Lower lobe of right lung (tissue), 2 donors: ENCODE results near the gene PRLH. TPM values are rescaled to one million over a fixed set of nuclear protein-coding genes. Genes with fewer than 3 reads are reported as not detected.

Experiments used
- ATAC-seq, 2 donors: fragments of 200-7000 bp; cut with Tn5 transposase; one replicate each; pipeline ENCODE4 v1.9.1; 2020 to 2022; ENCODE audit warnings: mild to moderate bottlenecking in 2 of 2, moderate library complexity in 2 of 2
- DNase-seq: peaks from one replicate; pipeline ENCODE4 v3.0.0-alpha.2; 2020
- H3K27ac ChIP-seq: fragments of 200-600 bp; one replicate; pipeline ENCODE4 v1.8.0; 2022
- H3K27me3 ChIP-seq: fragments of 200-600 bp; one replicate; pipeline ENCODE4 v1.8.0; 2022; ENCODE audit warnings: low read depth
- H3K36me3 ChIP-seq: fragments of 200-600 bp; one replicate; pipeline ENCODE4 v1.8.0; 2022; ENCODE audit warnings: mild to moderate bottlenecking
- H3K4me1 ChIP-seq: fragments of 200-600 bp; one replicate; pipeline ENCODE4 v1.8.0; 2022
- H3K4me3 ChIP-seq: fragments of 200-600 bp; one replicate; pipeline ENCODE4 v1.8.0; 2022; ENCODE audit warnings: mild to moderate bottlenecking
- H3K9me3 ChIP-seq: fragments of 200-600 bp; one replicate; pipeline ENCODE4 v1.8.0; 2022
- intact Hi-C: fragments of 100-400 bp; cut with DNase I; formaldehyde crosslinking; loops from one replicate; pipeline ENCODE4 v1.11.0; 2022
- total RNA-seq: library from RNA; stranded (reverse); fragmentation: NEBNext Ultra II Directional; extraction: Animal tissue kit (Norgen Biotek cat#: 25700); gene quantifications from one replicate; pipeline ENCODE4 v1.2.1, GENCODE V29; 2021
- TF ChIP-seq, protein P1 (sequence below): fragments of 200-600 bp; IDR thresholded peaks from one replicate; pipeline ENCODE4 v1.8.0; 2022; ENCODE audit warnings: antibody characterized with exemption, mild to moderate bottlenecking
- donor health status: DM: no; HTN: yes; CAD: no; lungs with severe emphysema.

PRLH gene
- total RNA-seq, 1 donor from 2014 or later = not detected

DNA sequence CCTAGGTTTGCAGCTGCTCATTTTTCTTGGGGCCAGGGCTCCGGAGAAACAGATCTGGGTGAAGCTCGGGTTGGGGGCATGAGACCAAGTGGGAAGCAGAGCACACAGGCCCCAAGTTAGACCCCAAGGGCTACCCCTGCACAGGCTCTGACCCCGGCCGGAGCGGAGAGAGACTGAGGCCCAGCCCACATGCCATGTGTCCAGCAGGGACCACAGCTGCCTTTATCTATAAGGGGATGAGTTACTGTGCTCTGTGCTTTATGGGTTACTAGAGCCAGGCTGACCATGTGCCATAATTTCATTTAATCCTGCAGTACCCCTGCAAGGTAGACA is 30.3 kb upstream of the PRLH start:
- Histone ChIP-seq H3K4me3 (no peak overlapping the region), H3K27me3 (no peaks in the 10 kb centered on the region), H3K9me3 (no peaks in the 10 kb centered on the region), H3K27ac (no peak overlapping the region), H3K4me1 (peaks cover 17% of the 10 kb centered on the region), H3K36me3 (peaks cover 61% of the 10 kb centered on the region)
- no peak for DNase-seq
- no peak for ATAC-seq
- intact Hi-C loops = no loop called here
- TF ChIP-seq, protein P1, sequence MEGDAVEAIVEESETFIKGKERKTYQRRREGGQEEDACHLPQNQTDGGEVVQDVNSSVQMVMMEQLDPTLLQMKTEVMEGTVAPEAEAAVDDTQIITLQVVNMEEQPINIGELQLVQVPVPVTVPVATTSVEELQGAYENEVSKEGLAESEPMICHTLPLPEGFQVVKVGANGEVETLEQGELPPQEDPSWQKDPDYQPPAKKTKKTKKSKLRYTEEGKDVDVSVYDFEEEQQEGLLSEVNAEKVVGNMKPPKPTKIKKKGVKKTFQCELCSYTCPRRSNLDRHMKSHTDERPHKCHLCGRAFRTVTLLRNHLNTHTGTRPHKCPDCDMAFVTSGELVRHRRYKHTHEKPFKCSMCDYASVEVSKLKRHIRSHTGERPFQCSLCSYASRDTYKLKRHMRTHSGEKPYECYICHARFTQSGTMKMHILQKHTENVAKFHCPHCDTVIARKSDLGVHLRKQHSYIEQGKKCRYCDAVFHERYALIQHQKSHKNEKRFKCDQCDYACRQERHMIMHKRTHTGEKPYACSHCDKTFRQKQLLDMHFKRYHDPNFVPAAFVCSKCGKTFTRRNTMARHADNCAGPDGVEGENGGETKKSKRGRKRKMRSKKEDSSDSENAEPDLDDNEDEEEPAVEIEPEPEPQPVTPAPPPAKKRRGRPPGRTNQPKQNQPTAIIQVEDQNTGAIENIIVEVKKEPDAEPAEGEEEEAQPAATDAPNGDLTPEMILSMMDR = no peak

DNA sequence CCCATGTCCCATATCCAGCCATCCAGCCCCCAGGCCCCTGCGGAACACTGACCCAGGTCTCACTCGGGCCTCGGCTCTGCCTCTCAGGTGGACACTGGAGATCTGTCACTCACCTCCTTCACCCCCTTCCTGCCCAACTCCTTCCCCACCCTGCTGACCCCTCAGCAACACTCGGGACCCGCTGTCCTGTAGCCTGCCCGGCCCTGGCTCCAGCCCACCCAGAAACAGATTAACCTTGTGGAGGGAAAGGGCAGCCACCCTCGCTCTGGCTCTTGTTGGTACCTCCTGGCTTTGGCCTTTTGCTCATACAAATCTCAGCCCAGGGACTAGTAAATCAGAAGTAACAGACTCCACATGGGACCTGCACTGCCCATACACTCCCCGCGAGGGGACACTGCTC is 29.8 kb upstream of the PRLH start:
- H3K36me3 ChIP-seq = peaks cover 65% of the 10 kb centered on the region
- no peaks in the 10 kb centered on the region for H3K9me3 ChIP-seq
- no peak for DNase-seq
- ATAC-seq = no peak
- intact Hi-C loops = no loop called here
- TF ChIP-seq, protein P1 = no peak
- H3K27ac ChIP-seq = no peak overlapping the region
- H3K27me3 ChIP-seq = no peaks in the 10 kb centered on the region
- H3K4me1 ChIP-seq = peaks cover 21% of the 10 kb centered on the region
- H3K4me3 ChIP-seq = no peak overlapping the region

DNA sequence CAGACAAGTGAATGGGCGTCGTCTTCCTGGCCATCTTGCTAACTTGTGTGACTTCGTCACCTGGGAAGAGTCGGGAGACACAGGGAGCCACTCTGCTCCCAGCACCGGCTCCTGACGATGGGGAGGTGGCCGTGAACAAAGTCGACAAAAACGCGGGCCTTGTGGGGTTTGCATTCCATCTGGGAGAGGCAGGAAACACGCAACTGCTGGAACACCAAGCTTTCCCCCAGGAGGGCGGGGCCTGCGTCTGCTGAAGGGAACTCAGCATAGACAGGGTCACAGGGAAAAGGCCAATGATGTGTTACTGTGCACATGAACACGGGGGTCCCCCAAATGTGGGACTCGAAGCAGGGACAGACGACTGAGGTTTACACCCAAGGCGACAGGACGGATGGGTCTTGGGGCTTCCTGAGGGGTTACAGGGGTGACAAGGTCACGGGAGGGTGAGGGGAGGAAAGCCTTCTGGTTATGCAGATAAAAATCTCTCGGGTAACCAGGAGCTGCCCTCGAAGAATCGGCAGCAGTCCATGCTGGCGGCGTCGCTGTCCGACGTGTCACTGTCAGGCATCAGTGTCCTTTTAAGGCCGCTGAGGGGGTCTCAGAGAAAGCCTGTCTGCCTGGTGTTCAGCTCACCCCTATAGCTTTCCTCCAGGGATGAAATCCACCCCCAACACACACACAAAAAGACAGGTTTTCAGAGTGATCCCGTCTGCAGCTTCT is 28.2 kb upstream of the PRLH start:
- intact Hi-C loops = no loop called here
- TF ChIP-seq, protein P1 = no peak
- no peaks in the 10 kb centered on the region for H3K9me3 ChIP-seq
- H3K27ac ChIP-seq = no peak overlapping the region
- no peak overlapping the region for H3K4me3 ChIP-seq
- DNase-seq (no peak), ATAC-seq (no peak)
- H3K27me3 ChIP-seq = no peaks in the 10 kb centered on the region
- H3K4me1 ChIP-seq = peaks cover 21% of the 10 kb centered on the region
- H3K36me3 ChIP-seq = peaks cover 61% of the 10 kb centered on the region

DNA sequence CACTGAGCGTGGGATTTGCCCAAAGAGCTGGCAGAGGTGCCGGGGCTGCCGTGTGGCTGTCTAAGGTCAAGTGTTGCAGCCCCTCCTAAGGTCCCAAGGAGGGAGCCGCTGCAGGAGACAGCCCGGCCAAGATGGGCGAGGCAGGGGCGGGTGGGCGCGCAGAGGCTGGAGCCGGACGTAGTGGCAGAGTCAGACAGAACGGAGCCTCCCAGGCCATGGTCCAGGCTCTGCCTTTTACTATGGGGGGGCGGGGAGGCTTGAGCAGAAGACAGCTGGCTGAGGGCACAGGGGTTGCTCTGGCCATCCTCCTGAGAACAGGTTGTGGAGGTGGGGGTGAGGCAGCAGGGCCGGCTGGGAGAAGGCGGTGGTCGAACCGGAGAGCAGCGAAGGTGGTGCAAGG is 27.5 kb upstream of the PRLH start:
- no peak overlapping the region for H3K27ac ChIP-seq
- H3K9me3 ChIP-seq = no peaks in the 10 kb centered on the region
- no peaks in the 10 kb centered on the region for H3K27me3 ChIP-seq
- ATAC-seq = no peak
- H3K36me3 ChIP-seq = peaks cover 56% of the 10 kb centered on the region
- H3K4me3 ChIP-seq = no peak overlapping the region
- TF ChIP-seq, protein P1 = no peak
- DNase-seq = no peak
- peaks cover 21% of the 10 kb centered on the region for H3K4me1 ChIP-seq
- intact Hi-C loops = no loop called here

DNA sequence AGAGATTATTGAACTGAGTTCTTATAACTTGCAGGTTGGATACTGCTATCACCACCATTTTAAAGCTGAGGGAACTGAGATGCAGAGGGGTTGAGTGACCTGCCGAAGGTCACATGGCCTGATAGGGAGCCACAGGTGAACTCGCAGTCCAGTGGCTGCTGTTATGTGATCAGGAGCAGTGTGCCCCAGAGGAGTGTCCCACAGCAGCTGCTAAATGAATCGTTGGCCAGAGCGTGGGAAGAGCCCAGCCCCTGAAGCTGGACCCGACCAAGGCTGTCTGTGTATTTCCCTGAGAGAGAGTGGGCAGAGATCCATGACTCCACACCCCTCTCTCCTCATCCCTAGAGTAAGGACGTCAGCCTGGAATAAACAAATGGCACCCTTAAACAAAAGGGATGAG is 26.7 kb upstream of the PRLH start:
- Histone ChIP-seq H3K36me3 (peaks cover 48% of the 10 kb centered on the region), H3K27ac (no peak overlapping the region), H3K4me1 (peaks cover 21% of the 10 kb centered on the region), H3K9me3 (no peaks in the 10 kb centered on the region), H3K4me3 (no peak overlapping the region), H3K27me3 (no peaks in the 10 kb centered on the region)
- ATAC-seq (no peak), DNase-seq (no peak)
- intact Hi-C loops = no loop called here
- TF ChIP-seq, protein P1 = no peak
